ENCODE results near the gene EML5. TPM values are rescaled to one million over a fixed set of nuclear protein-coding genes. Genes with fewer than 3 reads are reported as not detected.

Gene EML5
- polyA plus RNA-seq, 3 donors: not detected

DNA sequence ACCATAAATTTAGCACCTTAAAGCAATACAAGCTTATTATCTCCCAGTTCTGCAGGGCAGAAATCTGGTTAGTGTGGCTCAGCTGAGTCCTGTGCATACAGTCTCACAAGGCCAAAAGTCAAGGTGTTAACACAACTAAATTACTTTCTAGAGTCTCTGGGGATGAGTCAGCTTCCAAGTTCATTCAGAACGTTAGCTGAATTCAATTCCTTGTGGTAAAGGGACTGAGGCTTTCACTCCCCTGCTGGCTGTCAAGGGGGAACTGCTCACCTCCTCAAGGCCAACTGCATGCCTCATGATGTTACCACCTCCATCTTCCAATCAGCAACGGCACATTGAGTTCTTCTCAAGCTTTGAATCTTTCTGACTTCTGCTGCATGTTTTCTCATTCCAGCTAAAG, 27.6 kb downstream of the EML5 start:
- peaks cover 25 to 48% (median 31%) of the 10 kb centered on the region in 7 donors for H3K9me3 Mint-ChIP-seq
- no peak overlapping the region for H2AFZ ChIP-seq (ENCODE audit: insufficient read depth, low read depth, low read length, poor library complexity, severe bottlenecking)
- no CpG with 5 or more reads among the region's 2 CpGs for WGBS (ENCODE audit: insufficient coverage)

DNA sequence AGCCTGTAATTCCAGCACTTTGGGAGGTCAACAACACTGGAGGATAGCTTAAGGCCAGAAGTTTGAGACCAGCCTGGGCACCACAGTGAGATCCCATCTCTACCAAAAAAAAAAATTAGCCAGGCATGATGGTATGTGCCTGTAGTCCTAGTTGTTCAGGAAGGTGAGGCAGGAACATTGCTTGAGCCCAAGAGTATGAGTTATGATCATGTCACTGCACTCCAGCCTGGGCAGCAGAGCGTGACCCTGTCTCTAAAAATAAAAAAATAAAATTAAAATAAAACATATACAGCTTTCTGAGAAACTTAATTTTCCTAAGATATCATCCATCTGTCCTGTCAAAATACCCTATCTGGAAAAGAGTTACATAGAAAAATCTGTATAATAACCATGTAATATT, 38.9 kb downstream of the EML5 start:
- WGBS (ENCODE audit: insufficient coverage): no CpG with 5 or more reads among the region's 1 CpG
- TF ChIP-seq, protein P1, sequence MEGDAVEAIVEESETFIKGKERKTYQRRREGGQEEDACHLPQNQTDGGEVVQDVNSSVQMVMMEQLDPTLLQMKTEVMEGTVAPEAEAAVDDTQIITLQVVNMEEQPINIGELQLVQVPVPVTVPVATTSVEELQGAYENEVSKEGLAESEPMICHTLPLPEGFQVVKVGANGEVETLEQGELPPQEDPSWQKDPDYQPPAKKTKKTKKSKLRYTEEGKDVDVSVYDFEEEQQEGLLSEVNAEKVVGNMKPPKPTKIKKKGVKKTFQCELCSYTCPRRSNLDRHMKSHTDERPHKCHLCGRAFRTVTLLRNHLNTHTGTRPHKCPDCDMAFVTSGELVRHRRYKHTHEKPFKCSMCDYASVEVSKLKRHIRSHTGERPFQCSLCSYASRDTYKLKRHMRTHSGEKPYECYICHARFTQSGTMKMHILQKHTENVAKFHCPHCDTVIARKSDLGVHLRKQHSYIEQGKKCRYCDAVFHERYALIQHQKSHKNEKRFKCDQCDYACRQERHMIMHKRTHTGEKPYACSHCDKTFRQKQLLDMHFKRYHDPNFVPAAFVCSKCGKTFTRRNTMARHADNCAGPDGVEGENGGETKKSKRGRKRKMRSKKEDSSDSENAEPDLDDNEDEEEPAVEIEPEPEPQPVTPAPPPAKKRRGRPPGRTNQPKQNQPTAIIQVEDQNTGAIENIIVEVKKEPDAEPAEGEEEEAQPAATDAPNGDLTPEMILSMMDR (IDR thresholded peaks at IDR 0.05): no peak
- Histone ChIP-seq H3K4me1 (ENCODE audit: control insufficient read depth in 1 of 2, insufficient read depth in 2 of 2, low read length in 2 of 2) (no peaks in the 10 kb centered on the region), H3K27me3 (ENCODE audit: control insufficient read depth in 2 of 2, insufficient read depth in 2 of 2, low read length in 2 of 2) (no peaks in the 10 kb centered on the region), H3K79me2 (ENCODE audit: insufficient read depth, low read length) (no peaks in the 10 kb centered on the region), H3K9ac (ENCODE audit: insufficient read depth, low read length, poor library complexity, severe bottlenecking) (no peak overlapping the region), H3K27ac (ENCODE audit: low read depth in 1 of 2, low read length in 2 of 2) (no peak overlapping the region), H4K20me1 (ENCODE audit: insufficient read depth, low read length) (no peaks in the 10 kb centered on the region), H3K4me3 (replicated peaks in 1 of 3; ENCODE audit: low read depth in 2 of 3, low read length in 3 of 3) (no peak overlapping the region), H3K4me2 (replicated peaks; ENCODE audit: extremely low read depth, low read length, poor library complexity, severe bottlenecking) (no peak overlapping the region), H3K9me3 (replicated peaks in 1 of 2; ENCODE audit: control insufficient read depth in 1 of 2, insufficient read depth in 1 of 2, low read length in 2 of 2) (no peaks in the 10 kb centered on the region), H2AFZ (ENCODE audit: insufficient read depth, low read depth, low read length, poor library complexity, severe bottlenecking) (no peak overlapping the region), H3K36me3 (replicated peaks in 1 of 2; ENCODE audit: control insufficient read depth in 1 of 2, insufficient read depth in 2 of 2, low read length in 2 of 2) (no peaks in the 10 kb centered on the region)
- no peak overlapping the region for H3K4me3 Mint-ChIP-seq
- H3K27ac Mint-ChIP-seq: no peak overlapping the region
- no peaks in the 10 kb centered on the region for H3K4me1 Mint-ChIP-seq
- H3K36me3 Mint-ChIP-seq: no peaks in the 10 kb centered on the region
- H3K27me3 Mint-ChIP-seq (ENCODE audit: low read depth in 3 of 3): peaks cover 0 to 3% (median 1%) of the 10 kb centered on the region in 3 donors
- H3K9me3 Mint-ChIP-seq: peaks cover 0 to 5% (median 2%) of the 10 kb centered on the region in 7 donors
- no peak for DNase-seq
- intact Hi-C loops (cut with micrococcal nuclease): no loop called here

More for the DNA sequence above, 27.6 kb downstream of the EML5 start:
- no peaks in the 10 kb centered on the region for H3K27me3 ChIP-seq (ENCODE audit: control insufficient read depth in 2 of 2, insufficient read depth in 2 of 2, low read length in 2 of 2)
- H3K27ac Mint-ChIP-seq: no peak overlapping the region
- peaks cover 0 to 2% (median 2%) of the 10 kb centered on the region in 3 donors for H3K27me3 Mint-ChIP-seq (ENCODE audit: low read depth in 3 of 3)
- no peaks in the 10 kb centered on the region for H4K20me1 ChIP-seq (ENCODE audit: insufficient read depth, low read length)
- H3K27ac ChIP-seq (ENCODE audit: low read depth in 1 of 2, low read length in 2 of 2): no peak overlapping the region
- H3K4me2 ChIP-seq (replicated peaks; ENCODE audit: extremely low read depth, low read length, poor library complexity, severe bottlenecking): no peak overlapping the region
- H3K4me3 ChIP-seq (replicated peaks in 1 of 3; ENCODE audit: low read depth in 2 of 3, low read length in 3 of 3): no peak overlapping the region
- H3K79me2 ChIP-seq (ENCODE audit: insufficient read depth, low read length): no peaks in the 10 kb centered on the region
- intact Hi-C loops (cut with micrococcal nuclease): no loop called here
- DNase-seq: no peak
- no peaks in the 10 kb centered on the region for H3K4me1 ChIP-seq (ENCODE audit: control insufficient read depth in 1 of 2, insufficient read depth in 2 of 2, low read length in 2 of 2)
- no peaks in the 10 kb centered on the region for H3K36me3 Mint-ChIP-seq
- peaks cover 9 to 25% of the 10 kb centered on the region in 2 donors for H3K9me3 ChIP-seq (replicated peaks in 1 of 2; ENCODE audit: control insufficient read depth in 1 of 2, insufficient read depth in 1 of 2, low read length in 2 of 2)
- H3K4me1 Mint-ChIP-seq: no peaks in the 10 kb centered on the region
- H3K4me3 Mint-ChIP-seq: no peak overlapping the region
- H3K9ac ChIP-seq (ENCODE audit: insufficient read depth, low read length, poor library complexity, severe bottlenecking): no peak overlapping the region
- TF ChIP-seq, protein P1 (IDR thresholded peaks at IDR 0.05): no peak
- no peaks in the 10 kb centered on the region for H3K36me3 ChIP-seq (replicated peaks in 1 of 2; ENCODE audit: control insufficient read depth in 1 of 2, insufficient read depth in 2 of 2, low read length in 2 of 2)
